Anterior cingulate cortex (tissue), 58 donors: ENCODE measurements around the gene SMTNL2.
"Not testable (repeated sequence)": the region's sequence is repeated elsewhere in the genome, so short reads cannot be mapped to it uniquely, and the experiment has no call there.

ENCODE experiments used
- DNase-seq, 58 donors: peaks; one replicate each; lab custom pipeline; 2025; lab: John Stamatoyannopoulos, UW

The SMTNL2 gene

GRCh38 chr17:4582101-4582501 lies 2.2 kb upstream of the SMTNL2 start:
- no peak for DNase-seq

GRCh38 chr17:4582691-4583090 lies 1.6 kb upstream of the SMTNL2 start:
- no peak for DNase-seq

- no peak for DNase-seq
These were observed 1.1 kb upstream of the SMTNL2 start for GRCh38 chr17:4583206-4583605.

- DNase-seq = no peak
These were observed 588 bp upstream of the SMTNL2 start for GRCh38 chr17:4583782-4584100.

- DNase-seq = no peak
These were observed 748 bp downstream of the SMTNL2 start for GRCh38 chr17:4584917-4585637.

- no peak for DNase-seq
These were observed 1.3 kb downstream of the SMTNL2 start for GRCh38 chr17:4585638-4585994.

GRCh38 chr17:4586043-4586442 lies 1.7 kb downstream of the SMTNL2 start:
- DNase-seq = no peak

GRCh38 chr17:4587195-4587594 lies 2.9 kb downstream of the SMTNL2 start:
- DNase-seq = no peak

- no peak for DNase-seq
These were observed 3.5 kb downstream of the SMTNL2 start for GRCh38 chr17:4587803-4588202.

- no peak for DNase-seq
These were observed 4.1 kb downstream of the SMTNL2 start for GRCh38 chr17:4588391-4588790.

GRCh38 chr17:4588898-4589625 lies 4.7 kb downstream of the SMTNL2 start:
- no peak for DNase-seq

GRCh38 chr17:4590042-4590441 lies 5.7 kb downstream of the SMTNL2 start:
- DNase-seq = not testable (repeated sequence)

GRCh38 chr17:4590981-4591453 lies 6.7 kb downstream of the SMTNL2 start:
- no peak for DNase-seq

- DNase-seq = peak in 3 of 58 donors; percentile 11 to 31 (median 14)
These were observed 7.2 kb downstream of the SMTNL2 start for GRCh38 chr17:4591529-4591928.

- no peak for DNase-seq
These were observed 8.1 kb downstream of the SMTNL2 start for GRCh38 chr17:4592240-4593005.

GRCh38 chr17:4593021-4593421 lies 8.7 kb downstream of the SMTNL2 start:
- no peak for DNase-seq

- no peak for DNase-seq
These were observed 10.1 kb downstream of the SMTNL2 start for GRCh38 chr17:4594406-4594805.

GRCh38 chr17:4594931-4595684 lies 10.8 kb downstream of the SMTNL2 start:
- peak in 2 of 58 donors; percentile 4 to 5 for DNase-seq

GRCh38 chr17:4595685-4596342 lies 11.5 kb downstream of the SMTNL2 start:
- not testable (repeated sequence) for DNase-seq
